SK-N-SH (cell line): ENCODE data around the gene ZNF106.

Experiments
- CTCF ChIP-seq: fragments of 200-600 bp; sonication (generic); IDR thresholded peaks from 2 replicates; pipeline ENCODE4 v1.6.1; 2017; ENCODE audit warnings: antibody characterized with exemption, mild to moderate bottlenecking, moderate library complexity
- ELF1 ChIP-seq: IDR thresholded peaks from 2 replicates; pipeline ENCODE4 v1.4.0; 2012
- EP300 ChIP-seq, 2 experiments: IDR thresholded peaks; 2 replicates each; pipeline versions ENCODE4 v1.4.0 to v1.6.1; 2012; ENCODE audit warnings: borderline replicate concordance in 1 of 2, low read depth in 1 of 2, low read length in 1 of 2
- GATA2 ChIP-seq: sonication (generic); formaldehyde crosslinking; IDR thresholded peaks from 2 replicates; pipeline ENCODE4 v1.5.0; 2020; ENCODE audit warnings: mild to moderate bottlenecking, missing genetic modification reagents
- IRF3 ChIP-seq: fragments of 150-350 bp; IDR thresholded peaks from 2 replicates; pipeline ENCODE4 v1.6.1; 2016; ENCODE audit warnings: mild to moderate bottlenecking, low read depth, low read length
- MAX ChIP-seq: IDR thresholded peaks from 2 replicates; pipeline ENCODE4 v1.4.0; 2012; ENCODE audit warnings: low read depth
- MEF2A ChIP-seq: IDR thresholded peaks from 2 replicates; pipeline ENCODE4 v1.4.0; 2012; ENCODE audit warnings: low read depth, borderline replicate concordance
- POLR2AphosphoS5 ChIP-seq: IDR thresholded peaks from 2 replicates; pipeline ENCODE4 v1.6.1; 2012; ENCODE audit warnings: low read depth, low read length
- RCOR1 ChIP-seq: fragments of 150-350 bp; IDR thresholded peaks from 2 replicates; pipeline ENCODE4 v1.6.1; 2017; ENCODE audit warnings: antibody characterized with exemption, low read length
- REST ChIP-seq: IDR thresholded peaks from 2 replicates; pipeline ENCODE4 v1.6.1; 2012; ENCODE audit warnings: mild to moderate bottlenecking, low read depth, low read length, moderate library complexity
- RFX5 ChIP-seq: IDR thresholded peaks from 2 replicates; pipeline ENCODE4 v1.6.1; 2012; ENCODE audit warnings: mild to moderate bottlenecking, improper control_type of control experiment, low read length
- USF1 ChIP-seq: IDR thresholded peaks from 2 replicates; pipeline ENCODE4 v1.4.0; 2012; ENCODE audit warnings: low read depth, borderline replicate concordance

- no peak for TF ChIP-seq MEF2A
- TF ChIP-seq POLR2AphosphoS5: no peak
- TF ChIP-seq GATA2: no peak
- no peak for TF ChIP-seq MAX
- TF ChIP-seq RFX5: no peak
- no peak for TF ChIP-seq ELF1
- TF ChIP-seq CTCF: no peak
- TF ChIP-seq RCOR1: no peak
- TF ChIP-seq IRF3: no peak
- TF ChIP-seq USF1: no peak
- TF ChIP-seq EP300 (IDR thresholded peaks at IDR 0.05; ENCODE audit: borderline replicate concordance in 1 of 2, low read depth in 1 of 2, low read length in 1 of 2): no peak
- no peak for TF ChIP-seq REST
These were observed 17.3 kb upstream of the ZNF106 start for GRCh38 chr15:42508263-42508690.
